Stimulated activated CD8-positive, alpha-beta memory T cell treated with anti-CD3 and anti-CD28 coated beads, Interleukin-4, amount 100 ng/mL, for 4 hours (primary cell): Measurements from ENCODE around the gene TRIO.

Source experiments
- DNase-seq, 2 donors: peaks; one replicate each; pipeline ENCODE4 v3.0.0-alpha.2; 2020; ENCODE audit warnings: low read depth in 2 of 2, low spot score in 1 of 2

Gene TRIO

GRCh38 chr5:14475045-14475444, 331.9 kb downstream of the TRIO start:
- no peak for DNase-seq

- no peak for DNase-seq
These were observed 333.8 kb downstream of the TRIO start for GRCh38 chr5:14476786-14477435.

- DNase-seq, result no peak
These were observed 336.1 kb downstream of the TRIO start for GRCh38 chr5:14479143-14479696.

- DNase-seq, result no peak
These were observed 338.2 kb downstream of the TRIO start for GRCh38 chr5:14481349-14481748.

- DNase-seq, result no peak
These were observed 338.9 kb downstream of the TRIO start for GRCh38 chr5:14482085-14482484.

GRCh38 chr5:14483504-14484157, 340.5 kb downstream of the TRIO start:
- no peak for DNase-seq

GRCh38 chr5:14486486-14486885, 343.3 kb downstream of the TRIO start:
- no peak for DNase-seq

- no peak for DNase-seq
These were observed 344.1 kb downstream of the TRIO start for GRCh38 chr5:14486996-14487896.

- DNase-seq, result no peak
These were observed 344.9 kb downstream of the TRIO start for GRCh38 chr5:14487897-14488570.

GRCh38 chr5:14488709-14489108, 345.6 kb downstream of the TRIO start:
- no peak for DNase-seq

- no peak for DNase-seq
These were observed 346.5 kb downstream of the TRIO start for GRCh38 chr5:14489643-14490042.

GRCh38 chr5:14490309-14490711, 347.2 kb downstream of the TRIO start:
- no peak for DNase-seq

- no peak for DNase-seq
These were observed 348.1 kb downstream of the TRIO start for GRCh38 chr5:14491015-14491915.

GRCh38 chr5:14492331-14492964, 349.3 kb downstream of the TRIO start:
- no peak for DNase-seq

GRCh38 chr5:14495301-14495700, 352.2 kb downstream of the TRIO start:
- DNase-seq, result no peak

GRCh38 chr5:14497311-14497710, 354.2 kb downstream of the TRIO start:
- no peak for DNase-seq

- DNase-seq, result no peak
These were observed 358.5 kb downstream of the TRIO start for GRCh38 chr5:14501353-14502293.

GRCh38 chr5:14502294-14502690, 359.1 kb downstream of the TRIO start:
- no peak for DNase-seq
